Tibial nerve (tissue), 4 donors: ENCODE results near the gene CDH4.

Experiments
- EP300 ChIP-seq, 2 donors: sonication (generic); formaldehyde crosslinking; IDR thresholded peaks; one replicate each; pipeline ENCODE4 v1.6.1; 2017; ENCODE audit warnings: antibody characterized with exemption in 2 of 2, mild to moderate bottlenecking in 1 of 2
- POLR2A ChIP-seq, 2 donors: fragments of 450-650 bp; IDR thresholded peaks; one replicate each; pipeline ENCODE4 v1.6.1; 2017; ENCODE audit warnings: antibody characterized with exemption in 2 of 2, mild to moderate bottlenecking in 2 of 2, moderate library complexity in 2 of 2
- TF ChIP-seq, protein P1 (sequence below), 5 experiments: fragments of 200-600 bp in 3 of 5; fragments of 450-650 bp in 2 of 5; sonication (generic) in 3 of 5; IDR thresholded peaks; one replicate each; pipeline ENCODE4 v1.5.1; 2016 to 2019; ENCODE audit warnings: antibody characterized with exemption in 5 of 5, mild to moderate bottlenecking in 3 of 5, moderate library complexity in 2 of 5

DNA sequence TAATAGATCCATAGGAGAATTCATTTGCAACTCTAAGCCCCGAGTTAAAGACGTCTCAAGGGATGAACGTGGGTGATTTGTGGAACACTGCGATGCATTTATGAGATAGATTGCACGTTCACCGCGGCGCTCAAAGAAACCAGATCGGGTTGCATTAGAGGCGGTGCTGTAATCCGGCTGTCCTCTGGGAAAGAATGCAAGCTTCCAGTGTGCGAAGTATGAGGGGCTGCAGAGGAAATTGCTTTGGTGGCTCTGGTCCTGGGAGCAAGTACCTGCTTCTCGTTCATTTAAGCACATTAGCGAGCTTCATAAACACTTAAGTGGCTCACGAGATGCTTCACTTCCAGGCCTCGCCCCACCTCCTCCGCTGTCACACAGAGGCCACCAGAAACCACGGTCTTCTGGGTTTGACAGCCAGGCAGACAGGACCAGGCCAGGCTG, 182.3 kb downstream of the CDH4 start:
- TF ChIP-seq POLR2A (IDR thresholded peaks at IDR 0.05) (no peak), EP300 (IDR thresholded peaks at IDR 0.05) (no peak)
- TF ChIP-seq, protein P1, sequence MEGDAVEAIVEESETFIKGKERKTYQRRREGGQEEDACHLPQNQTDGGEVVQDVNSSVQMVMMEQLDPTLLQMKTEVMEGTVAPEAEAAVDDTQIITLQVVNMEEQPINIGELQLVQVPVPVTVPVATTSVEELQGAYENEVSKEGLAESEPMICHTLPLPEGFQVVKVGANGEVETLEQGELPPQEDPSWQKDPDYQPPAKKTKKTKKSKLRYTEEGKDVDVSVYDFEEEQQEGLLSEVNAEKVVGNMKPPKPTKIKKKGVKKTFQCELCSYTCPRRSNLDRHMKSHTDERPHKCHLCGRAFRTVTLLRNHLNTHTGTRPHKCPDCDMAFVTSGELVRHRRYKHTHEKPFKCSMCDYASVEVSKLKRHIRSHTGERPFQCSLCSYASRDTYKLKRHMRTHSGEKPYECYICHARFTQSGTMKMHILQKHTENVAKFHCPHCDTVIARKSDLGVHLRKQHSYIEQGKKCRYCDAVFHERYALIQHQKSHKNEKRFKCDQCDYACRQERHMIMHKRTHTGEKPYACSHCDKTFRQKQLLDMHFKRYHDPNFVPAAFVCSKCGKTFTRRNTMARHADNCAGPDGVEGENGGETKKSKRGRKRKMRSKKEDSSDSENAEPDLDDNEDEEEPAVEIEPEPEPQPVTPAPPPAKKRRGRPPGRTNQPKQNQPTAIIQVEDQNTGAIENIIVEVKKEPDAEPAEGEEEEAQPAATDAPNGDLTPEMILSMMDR (IDR thresholded peaks at IDR 0.05) = no peak
